B cell (primary cell): ENCODE results near the gene RHOU.

ENCODE experiments used
- CTCF ChIP-seq: fragments of 200-600 bp; IDR thresholded peaks from one replicate; pipeline ENCODE4 v1.8.0; 2022; ENCODE audit warnings: antibody characterized with exemption, mild to moderate bottlenecking
- EZH2 ChIP-seq: IDR thresholded peaks from 2 replicates; pipeline ENCODE4 v1.6.1; 2012; ENCODE audit warnings: borderline replicate concordance, low read depth, mild to moderate bottlenecking, moderate library complexity, low read length; ENCODE audit not compliant: insufficient read depth, poor library complexity, severe bottlenecking

GRCh38 chr1:228727681-228728171, 7.6 kb upstream of the RHOU start:
- TF ChIP-seq EZH2 (no peak), CTCF (no peak)
